ENCODE measurements around the gene SELENOO.

DNA sequence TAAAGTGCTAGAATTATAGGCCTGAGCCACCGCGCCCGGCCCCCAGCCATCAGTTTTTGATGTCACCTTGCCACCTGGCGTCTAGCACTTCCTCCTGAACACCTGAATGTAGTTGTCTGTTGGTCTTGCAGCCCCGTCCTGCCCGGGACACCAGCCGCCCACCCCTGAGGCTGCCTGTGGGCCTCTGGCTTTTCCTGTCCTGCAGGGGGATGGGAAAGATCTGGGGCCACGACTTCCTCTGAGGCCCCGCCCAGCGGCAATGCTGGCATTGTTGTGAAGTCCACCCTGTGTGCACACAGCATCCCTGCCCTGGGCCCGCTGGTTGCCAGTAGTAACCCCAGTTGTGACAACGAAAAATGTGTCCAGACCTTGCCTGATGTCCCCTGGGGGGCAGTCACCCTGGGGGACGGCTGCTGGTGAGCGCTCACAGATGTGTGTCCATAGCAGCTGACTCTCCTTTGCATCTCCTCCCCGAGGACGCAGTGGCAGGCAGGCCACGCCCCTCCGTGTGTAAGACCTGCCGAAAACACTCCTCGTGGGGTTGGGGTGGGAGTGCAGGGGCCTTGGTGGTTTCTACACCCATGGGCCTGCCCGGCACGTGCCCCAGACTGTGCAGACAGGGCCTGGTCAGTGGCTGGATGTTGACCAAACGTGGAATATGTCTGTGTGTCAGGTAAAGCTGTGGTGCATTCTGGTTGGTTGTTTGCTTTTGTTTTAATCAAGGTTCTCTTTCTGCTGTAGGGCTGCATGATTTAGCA is 6.8 kb downstream of the SELENOO start:
- TF ChIP-seq CTCF (IDR thresholded peaks at IDR 0.05) (no peak), EP300 (IDR thresholded peaks at IDR 0.05) (no peak), POLR2A (IDR thresholded peaks at IDR 0.05) (no peak), POLR2AphosphoS5 (IDR thresholded peaks at IDR 0.05) (no peak)
